ES-I3 (cell line): ENCODE measurements around the gene OR6S1.
"Not testable (repeated sequence)": the region's sequence is repeated elsewhere in the genome, so short reads cannot be mapped to it uniquely, and the experiment has no call there.

Experiments used
- H3K36me3 ChIP-seq: 2 replicates; pipeline ENCODE4 v1.6.1; 2013; ENCODE audit warnings: mild to moderate bottlenecking, low read length, control low read depth, moderate library complexity; ENCODE audit not compliant: insufficient read depth
- H3K4me1 ChIP-seq: 2 replicates; pipeline ENCODE4 v1.6.1; 2013; ENCODE audit warnings: mild to moderate bottlenecking, control low read depth, low read length; ENCODE audit not compliant: insufficient read depth
- H3K9ac ChIP-seq: 2 replicates; pipeline ENCODE4 v1.6.1; 2013; ENCODE audit warnings: low read depth, mild to moderate bottlenecking, low read length, moderate library complexity
- H3K9me3 ChIP-seq: 2 replicates; pipeline ENCODE4 v1.6.1; 2013; ENCODE audit warnings: mild to moderate bottlenecking, low read length, moderate library complexity; ENCODE audit not compliant: control insufficient read depth, insufficient read depth

Gene OR6S1

GRCh38 chr14:20680843-20681347, 39.4 kb upstream of the OR6S1 start:
- Histone ChIP-seq H3K36me3 (no peaks in the 10 kb centered on the region), H3K9ac (peak overlapping the region; percentile 89), H3K4me1 (no peaks in the 10 kb centered on the region), H3K9me3 (no peaks in the 10 kb centered on the region)

- H3K36me3 ChIP-seq: no peaks in the 10 kb centered on the region
- peak overlapping the region; percentile 89; the same call in 1 of the 2 replicates for H3K9ac ChIP-seq
- H3K4me1 ChIP-seq: no peaks in the 10 kb centered on the region
- H3K9me3 ChIP-seq: no peaks in the 10 kb centered on the region
Observed at GRCh38 chr14:20680363-20680762, 38.9 kb upstream of the OR6S1 start.

GRCh38 chr14:20679907-20680306, 38.4 kb upstream of the OR6S1 start:
- H3K4me1 ChIP-seq: no peaks in the 10 kb centered on the region
- H3K9ac ChIP-seq: peak overlapping the region; percentile 89; the same call in 1 of the 2 replicates
- no peaks in the 10 kb centered on the region for H3K36me3 ChIP-seq
- no peaks in the 10 kb centered on the region for H3K9me3 ChIP-seq

GRCh38 chr14:20676072-20676471, 34.6 kb upstream of the OR6S1 start:
- no peaks in the 10 kb centered on the region for H3K36me3 ChIP-seq
- H3K4me1 ChIP-seq: 0 out of 2 replicates have a peak, but pooled peaks cover 3% of the 10 kb centered on the region
- H3K9ac ChIP-seq: no peak overlapping the region
- H3K9me3 ChIP-seq: no peaks in the 10 kb centered on the region

- H3K9ac ChIP-seq: no peak overlapping the region
- 0 out of 2 replicates have a peak, but pooled peaks cover 3% of the 10 kb centered on the region for H3K4me1 ChIP-seq
- no peaks in the 10 kb centered on the region for H3K9me3 ChIP-seq
- no peaks in the 10 kb centered on the region for H3K36me3 ChIP-seq
Observed at GRCh38 chr14:20675669-20676068, 34.2 kb upstream of the OR6S1 start.

GRCh38 chr14:20671597-20672283, 30.2 kb upstream of the OR6S1 start:
- no peaks in the 10 kb centered on the region for H3K36me3 ChIP-seq
- no peaks in the 10 kb centered on the region for H3K9me3 ChIP-seq
- H3K9ac ChIP-seq: no peak overlapping the region
- H3K4me1 ChIP-seq: 0 out of 2 replicates have a peak, but pooled peaks cover 3% of the 10 kb centered on the region

- H3K9ac ChIP-seq: no peak overlapping the region
- H3K9me3 ChIP-seq: no peaks in the 10 kb centered on the region
- no peaks in the 10 kb centered on the region for H3K36me3 ChIP-seq
- no peaks in the 10 kb centered on the region for H3K4me1 ChIP-seq
Observed at GRCh38 chr14:20668969-20669368, 27.5 kb upstream of the OR6S1 start.

GRCh38 chr14:20667957-20668356, 26.5 kb upstream of the OR6S1 start:
- H3K4me1 ChIP-seq: no peaks in the 10 kb centered on the region
- H3K9me3 ChIP-seq: no peaks in the 10 kb centered on the region
- no peak overlapping the region for H3K9ac ChIP-seq
- no peaks in the 10 kb centered on the region for H3K36me3 ChIP-seq

GRCh38 chr14:20666400-20666961, 25.0 kb upstream of the OR6S1 start:
- not testable (repeated sequence) for H3K9me3 ChIP-seq, H3K36me3 ChIP-seq, H3K4me1 ChIP-seq, H3K9ac ChIP-seq

GRCh38 chr14:20662968-20663732, 21.7 kb upstream of the OR6S1 start:
- H3K36me3 ChIP-seq: no peaks in the 10 kb centered on the region
- H3K4me1 ChIP-seq: no peaks in the 10 kb centered on the region; the same call in 1 of the 2 replicates
- no peaks in the 10 kb centered on the region for H3K9me3 ChIP-seq
- peak overlapping the region; percentile 63 for H3K9ac ChIP-seq

- H3K9ac ChIP-seq: no peak overlapping the region
- no peaks in the 10 kb centered on the region; the same call in 1 of the 2 replicates for H3K4me1 ChIP-seq
- no peaks in the 10 kb centered on the region for H3K9me3 ChIP-seq
- H3K36me3 ChIP-seq: no peaks in the 10 kb centered on the region
Observed at GRCh38 chr14:20661197-20661596, 19.7 kb upstream of the OR6S1 start.

- Histone ChIP-seq H3K9ac (no peak overlapping the region), H3K9me3 (no peaks in the 10 kb centered on the region)
Observed at GRCh38 chr14:20659813-20660395, 18.4 kb upstream of the OR6S1 start.

GRCh38 chr14:20659336-20659735, 17.8 kb upstream of the OR6S1 start:
- Histone ChIP-seq H3K36me3 (no peaks in the 10 kb centered on the region), H3K4me1 (no peaks in the 10 kb centered on the region; the same call in 1 of the 2 replicates), H3K9me3 (no peaks in the 10 kb centered on the region), H3K9ac (no peak overlapping the region)

More at GRCh38 chr14:20659813-20660395, 18.4 kb upstream of the OR6S1 start:
- H3K4me1 ChIP-seq: no peaks in the 10 kb centered on the region; the same call in 1 of the 2 replicates
- H3K36me3 ChIP-seq: no peaks in the 10 kb centered on the region

GRCh38 chr14:20658246-20658645, 16.8 kb upstream of the OR6S1 start:
- H3K9me3 ChIP-seq: no peaks in the 10 kb centered on the region

More at GRCh38 chr14:20658246-20658645, 16.8 kb upstream of the OR6S1 start:
- H3K36me3 ChIP-seq: no peaks in the 10 kb centered on the region
- no peaks in the 10 kb centered on the region; the same call in 1 of the 2 replicates for H3K4me1 ChIP-seq
- H3K9ac ChIP-seq: no peak overlapping the region
